Tibial artery (tissue), 4 donors: Measurements from ENCODE around the gene CSPG5.

Experiments used
- DNase-seq, 2 donors: peaks; one replicate each; pipeline ENCODE4 v3.0.0-alpha.2; 2019
- H3K27ac ChIP-seq, 2 donors: fragments of 200-600 bp; sonication (generic) in 1 of 2; 1 replicate in 1 of 2; 2 replicates in 1 of 2; pipeline ENCODE4 v1.5.1; 2018 to 2019; ENCODE audit warnings: mild to moderate bottlenecking in 1 of 2
- H3K27me3 ChIP-seq, 2 donors: fragments of 200-600 bp; sonication (generic) in 1 of 2; one replicate each; pipeline versions ENCODE4 v1.5.1 to v1.6.0; 2016 to 2019
- H3K36me3 ChIP-seq, 3 donors: fragments of 200-600 bp; sonication (generic) in 2 of 3; one replicate each; pipeline ENCODE4 v1.5.1; 2016 to 2019; ENCODE audit warnings: mild to moderate bottlenecking in 2 of 3
- H3K4me1 ChIP-seq, 4 donors: fragments of 200-600 bp; sonication (generic) in 2 of 4; 1 replicate in 3 of 4; 2 replicates in 1 of 4; pipeline ENCODE4 v1.5.1; 2016 to 2019
- H3K4me3 ChIP-seq, 2 donors: fragments of 200-600 bp; sonication (generic) in 1 of 2; 1 replicate in 1 of 2; 2 replicates in 1 of 2; pipeline ENCODE4 v1.5.1; 2018 to 2019; ENCODE audit warnings: mild to moderate bottlenecking in 2 of 2
- H3K9me3 ChIP-seq, 3 donors: fragments of 200-600 bp; sonication (generic) in 1 of 3; one replicate each; pipeline ENCODE4 v1.5.1; 2016 to 2019
- intact Hi-C: fragments of 100-400 bp; cut with DNase I; formaldehyde crosslinking; loops from one replicate; pipeline ENCODE4 v1.15.0; 2023; ENCODE audit warnings: low total_unique reads
- TF ChIP-seq, protein P1 (sequence below), 2 experiments: fragments of 200-600 bp in 1 of 2; fragments of 450-650 bp in 1 of 2; IDR thresholded peaks; one replicate each; pipeline ENCODE4 v1.5.1; 2017 to 2019; ENCODE audit warnings: antibody characterized with exemption in 2 of 2, mild to moderate bottlenecking in 1 of 2, moderate library complexity in 1 of 2

CSPG5 gene

DNA sequence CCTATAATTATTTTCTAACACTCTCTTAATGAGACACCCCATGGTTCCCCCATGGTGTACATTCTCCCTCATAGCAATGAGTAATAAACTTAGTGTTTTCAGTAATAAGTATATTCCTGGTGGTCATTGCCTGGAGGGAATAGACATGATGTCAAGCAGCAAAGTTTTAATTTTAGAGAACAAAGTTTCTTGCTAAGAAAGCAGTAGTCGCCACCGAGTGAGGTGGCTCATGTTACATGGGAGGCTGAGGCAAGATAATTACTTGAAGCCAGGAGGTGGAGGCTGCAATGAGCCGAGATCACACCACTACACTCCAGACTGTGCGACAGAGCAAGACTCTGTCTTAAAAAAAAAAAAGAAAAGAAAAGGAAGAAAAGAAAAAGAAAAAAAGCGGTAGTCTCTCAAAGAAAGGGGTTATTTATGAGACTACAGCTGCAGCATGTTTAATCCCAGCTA is 62.8 kb downstream of the CSPG5 start:
- Histone ChIP-seq H3K36me3 (no peaks in the 10 kb centered on the region), H3K27ac (no peak overlapping the region), H3K4me3 (no peak overlapping the region), H3K27me3 (no peaks in the 10 kb centered on the region), H3K9me3 (no peaks in the 10 kb centered on the region), H3K4me1 (peaks cover 0 to 8% (median 6%) of the 10 kb centered on the region in 4 donors)
- intact Hi-C loops, result no loop called here
- no peak for DNase-seq
- TF ChIP-seq, protein P1, sequence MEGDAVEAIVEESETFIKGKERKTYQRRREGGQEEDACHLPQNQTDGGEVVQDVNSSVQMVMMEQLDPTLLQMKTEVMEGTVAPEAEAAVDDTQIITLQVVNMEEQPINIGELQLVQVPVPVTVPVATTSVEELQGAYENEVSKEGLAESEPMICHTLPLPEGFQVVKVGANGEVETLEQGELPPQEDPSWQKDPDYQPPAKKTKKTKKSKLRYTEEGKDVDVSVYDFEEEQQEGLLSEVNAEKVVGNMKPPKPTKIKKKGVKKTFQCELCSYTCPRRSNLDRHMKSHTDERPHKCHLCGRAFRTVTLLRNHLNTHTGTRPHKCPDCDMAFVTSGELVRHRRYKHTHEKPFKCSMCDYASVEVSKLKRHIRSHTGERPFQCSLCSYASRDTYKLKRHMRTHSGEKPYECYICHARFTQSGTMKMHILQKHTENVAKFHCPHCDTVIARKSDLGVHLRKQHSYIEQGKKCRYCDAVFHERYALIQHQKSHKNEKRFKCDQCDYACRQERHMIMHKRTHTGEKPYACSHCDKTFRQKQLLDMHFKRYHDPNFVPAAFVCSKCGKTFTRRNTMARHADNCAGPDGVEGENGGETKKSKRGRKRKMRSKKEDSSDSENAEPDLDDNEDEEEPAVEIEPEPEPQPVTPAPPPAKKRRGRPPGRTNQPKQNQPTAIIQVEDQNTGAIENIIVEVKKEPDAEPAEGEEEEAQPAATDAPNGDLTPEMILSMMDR (IDR thresholded peaks at IDR 0.05), result no peak

- peaks cover 0 to under 1% (median 0%) of the 10 kb centered on the region in 3 donors for H3K36me3 ChIP-seq
- H3K9me3 ChIP-seq, result no peaks in the 10 kb centered on the region
- H3K4me3 ChIP-seq, result no peak overlapping the region
- TF ChIP-seq, protein P1 (IDR thresholded peaks at IDR 0.05), result no peak
- no peaks in the 10 kb centered on the region for H3K27me3 ChIP-seq
- intact Hi-C loops, result no loop called here
- DNase-seq, result no peak
- peaks cover 0 to 8% (median 6%) of the 10 kb centered on the region in 4 donors for H3K4me1 ChIP-seq
- no peak overlapping the region for H3K27ac ChIP-seq
Measured at GRCh38 chr3:47515100-47515499, 63.6 kb downstream of the CSPG5 start.

- Histone ChIP-seq H3K27ac (peak within 1 kb of the TSS; percentile 82 to 88), H3K36me3 (peaks cover 4 to 17% (median 13%) of the 10 kb centered on the region in 3 donors), H3K4me1 (peaks cover 0 to 8% (median 6%) of the 10 kb centered on the region in 4 donors), H3K4me3 (peak within 1 kb of the TSS; percentile 70), H3K27me3 (no peaks in the 10 kb centered on the region), H3K9me3 (no peaks in the 10 kb centered on the region)
- TF ChIP-seq, protein P1 (IDR thresholded peaks at IDR 0.05), result peak; percentile 16 to 27
- peak; percentile 95 to 98 for DNase-seq
- intact Hi-C loops, result no loop called here
Measured at GRCh38 chr3:47513125-47513929, 65.3 kb downstream of the CSPG5 start, which contains the start of gene ELP6. ELP6 (minus strand) TSS chr3:47513712; CDS start chr3:47513590, 122 bp downstream.

DNA sequence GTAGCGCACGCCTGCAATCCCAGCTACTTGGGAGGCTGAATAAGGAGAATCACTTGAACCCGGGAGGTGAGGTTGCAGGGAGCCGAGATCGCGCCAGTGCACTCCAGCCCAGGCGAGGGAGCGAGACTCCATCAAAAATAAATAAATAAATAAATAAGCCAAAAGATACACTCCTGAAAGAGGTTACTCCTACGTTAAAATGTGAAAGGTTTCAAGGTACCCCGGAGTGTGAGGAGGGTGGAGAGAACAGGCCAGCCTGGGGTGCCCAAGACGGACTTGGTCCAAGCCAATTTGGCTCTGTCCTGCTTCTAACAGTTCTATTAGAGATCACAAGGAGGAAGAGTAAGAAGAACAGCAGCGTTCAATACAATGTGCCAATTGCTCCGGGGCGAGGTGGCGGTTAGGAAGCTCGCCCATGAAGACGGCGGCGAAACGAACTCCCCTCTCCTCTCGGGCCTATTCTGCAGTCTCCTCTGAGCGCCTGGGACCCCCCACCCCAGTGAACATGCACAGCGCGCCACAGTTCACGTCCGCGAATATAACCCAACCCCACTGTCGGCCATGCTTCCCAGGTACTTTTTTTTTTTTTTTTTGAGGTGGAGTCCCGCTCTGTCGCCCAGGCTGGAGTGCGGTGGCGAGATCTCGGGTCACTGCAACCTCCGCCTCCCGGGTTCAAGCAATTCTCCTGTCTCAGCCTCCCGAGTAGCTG is 66.1 kb downstream of the CSPG5 start:
- no peaks in the 10 kb centered on the region for H3K27me3 ChIP-seq
- TF ChIP-seq, protein P1 (IDR thresholded peaks at IDR 0.05), result no peak
- DNase-seq, result peak; percentile 35 to 66
- no peaks in the 10 kb centered on the region for H3K9me3 ChIP-seq
- peak overlapping the region; percentile 70 for H3K4me3 ChIP-seq
- intact Hi-C loops, result no loop called here
- H3K27ac ChIP-seq, result peak overlapping the region; percentile 82 to 88
- H3K4me1 ChIP-seq, result peaks cover 0 to 8% (median 6%) of the 10 kb centered on the region in 4 donors
- peaks cover 12 to 24% (median 18%) of the 10 kb centered on the region in 3 donors for H3K36me3 ChIP-seq
